ENCODE results near the gene CCRL2.
"Not testable (repeated sequence)": the region's sequence is repeated elsewhere in the genome, so short reads cannot be mapped to it uniquely, and the experiment has no call there.

CCRL2 gene

DNA sequence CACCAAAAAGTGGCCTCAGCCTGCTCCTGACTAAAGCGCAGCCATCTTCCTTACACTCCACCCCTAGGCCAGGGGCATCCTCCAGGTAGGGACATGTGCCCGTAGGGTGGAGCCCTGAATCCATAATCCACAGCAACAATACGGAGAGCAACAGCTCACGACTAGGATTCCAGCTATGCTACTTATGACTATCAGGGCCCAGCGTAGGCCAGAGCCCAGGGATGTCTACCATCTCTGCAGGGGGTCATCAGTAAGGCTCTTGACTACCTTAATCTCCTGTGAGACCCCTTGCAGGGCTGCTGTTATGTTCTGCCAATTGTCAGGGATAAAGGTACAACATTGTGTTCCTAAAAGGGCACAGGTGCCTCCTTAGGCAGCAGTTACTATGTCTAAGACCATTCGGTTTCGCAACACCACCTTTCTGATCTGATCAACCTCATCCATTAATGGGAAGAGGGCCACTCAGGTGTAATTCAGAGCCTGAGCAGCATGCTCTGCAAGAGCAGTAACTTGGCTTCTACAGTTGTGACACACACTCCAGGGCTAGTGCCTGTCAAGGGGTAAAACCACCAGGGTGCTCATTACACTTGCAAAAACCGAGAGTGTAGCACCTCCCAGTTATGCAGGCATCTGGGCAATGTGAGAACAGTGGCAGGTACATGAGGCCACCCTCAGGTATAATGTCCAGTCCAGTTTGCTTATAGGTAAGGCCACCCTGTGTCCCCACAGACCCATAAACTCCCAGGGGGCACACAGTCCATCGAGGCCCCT is 11.0 kb downstream of the CCRL2 start:
- Histone ChIP-seq H3K27ac (no peak overlapping the region), H3K27me3 (no peaks in the 10 kb centered on the region), H3K36me3 (no peaks in the 10 kb centered on the region), H3K9me3 (replicated peaks in 1 of 11) (peaks cover 0 to 6% (median 0%) of the 10 kb centered on the region in 11 experiments; a peak in 3 of 22 replicates), H3K4me2 (no peak overlapping the region), H3K4me3 (no peak overlapping the region), H3K9ac (no peak overlapping the region), H3K4me1 (peaks cover 19 to 33% (median 27%) of the 10 kb centered on the region in 10 experiments), H4K20me1 (no peaks in the 10 kb centered on the region)
- peak in 1 of 11 experiments; percentile 22; a peak in 1 of 22 replicates for TF ChIP-seq Cebpa-rat (IDR thresholded peaks at IDR 0.05)

GRCh38 chr3:46419816-46420215 is 12.8 kb downstream of the CCRL2 start:
- peaks cover 13 to 19% (median 16%) of the 10 kb centered on the region in 10 experiments for H3K4me1 ChIP-seq
- no peaks in the 10 kb centered on the region for H3K36me3 ChIP-seq
- no peak overlapping the region for H3K9ac ChIP-seq
- no peak overlapping the region for H3K27ac ChIP-seq
- no peak for TF ChIP-seq Cebpa-rat (IDR thresholded peaks at IDR 0.05)
- H3K4me2 ChIP-seq: no peak overlapping the region
- no peak overlapping the region for H3K4me3 ChIP-seq
- no peaks in the 10 kb centered on the region for H3K27me3 ChIP-seq
- peaks cover 0 to 6% (median 0%) of the 10 kb centered on the region in 11 experiments; a peak in 3 of 22 replicates for H3K9me3 ChIP-seq (replicated peaks in 1 of 11)
- H4K20me1 ChIP-seq: no peaks in the 10 kb centered on the region

- Histone ChIP-seq H3K9me3 (replicated peaks in 1 of 11) (peaks cover 0 to 6% (median 0%) of the 10 kb centered on the region in 11 experiments; a peak in 3 of 22 replicates), H3K27ac (no peak overlapping the region), H3K4me2 (no peak overlapping the region), H3K27me3 (no peaks in the 10 kb centered on the region), H4K20me1 (no peaks in the 10 kb centered on the region), H3K4me3 (no peak overlapping the region), H3K9ac (no peak overlapping the region), H3K4me1 (peaks cover 10 to 15% (median 12%) of the 10 kb centered on the region in 10 experiments), H3K36me3 (no peaks in the 10 kb centered on the region)
- no peak for TF ChIP-seq Cebpa-rat (IDR thresholded peaks at IDR 0.05)
Observed at GRCh38 chr3:46420931-46421330, 13.9 kb downstream of the CCRL2 start.

DNA sequence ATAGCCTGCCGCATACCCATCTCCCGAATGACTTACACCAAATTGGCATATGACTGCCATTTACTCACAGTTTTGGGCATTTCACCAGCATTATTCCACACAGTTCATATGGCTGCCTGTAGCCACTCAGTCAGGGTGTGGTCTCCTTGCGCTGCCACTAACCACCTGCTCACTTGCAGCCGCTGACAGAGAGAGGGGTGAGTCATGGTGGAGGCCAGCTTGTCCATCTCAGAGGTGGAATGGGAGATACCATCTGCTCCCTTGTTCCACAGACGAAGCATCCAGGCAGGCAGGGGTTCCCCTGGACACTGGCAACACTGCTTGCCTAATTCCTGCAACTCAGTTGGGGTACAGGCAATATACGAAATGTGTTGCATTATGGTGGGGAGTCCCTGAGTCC is 15.6 kb downstream of the CCRL2 start:
- Histone ChIP-seq H4K20me1 (no peaks in the 10 kb centered on the region), H3K4me2 (no peak overlapping the region), H3K36me3 (no peaks in the 10 kb centered on the region), H3K27ac (no peak overlapping the region), H3K27me3 (no peaks in the 10 kb centered on the region), H3K4me1 (peaks cover 6 to 15% (median 8%) of the 10 kb centered on the region in 10 experiments; a peak in 9 of 20 replicates), H3K9me3 (replicated peaks in 1 of 11) (peaks cover 0 to 6% (median 0%) of the 10 kb centered on the region in 11 experiments; a peak in 3 of 22 replicates), H3K4me3 (no peak overlapping the region), H3K9ac (no peak overlapping the region)
- TF ChIP-seq Cebpa-rat (IDR thresholded peaks at IDR 0.05): no peak

DNA sequence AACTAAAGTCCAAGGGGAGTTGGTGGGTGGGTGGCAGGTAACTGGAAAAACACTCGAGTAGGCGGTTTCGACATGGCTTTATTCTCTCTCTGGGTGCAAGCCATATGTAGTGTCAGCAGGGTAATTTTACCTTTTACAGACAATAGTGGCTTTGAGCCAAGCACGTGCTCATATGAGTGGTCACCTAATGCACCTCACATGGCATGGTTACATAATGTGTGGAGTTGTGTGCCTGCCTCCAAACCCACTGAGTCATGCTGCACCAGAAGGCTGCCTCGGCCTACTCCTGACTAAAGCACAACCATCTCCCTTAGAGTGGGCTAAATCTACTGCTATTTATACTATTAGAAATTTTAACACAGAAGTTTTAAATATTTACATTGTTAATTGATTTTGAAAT is 16.5 kb downstream of the CCRL2 start:
- H3K9ac ChIP-seq: no peak overlapping the region
- no peaks in the 10 kb centered on the region for H4K20me1 ChIP-seq
- no peak overlapping the region for H3K4me3 ChIP-seq
- no peaks in the 10 kb centered on the region for H3K27me3 ChIP-seq
- no peak overlapping the region for H3K4me2 ChIP-seq
- H3K27ac ChIP-seq: no peak overlapping the region
- no peak for TF ChIP-seq Cebpa-rat (IDR thresholded peaks at IDR 0.05)
- H3K4me1 ChIP-seq: peaks cover 6 to 15% (median 8%) of the 10 kb centered on the region in 10 experiments; a peak in 9 of 20 replicates
- H3K9me3 ChIP-seq (replicated peaks in 1 of 11): peaks cover 0 to 6% (median 0%) of the 10 kb centered on the region in 11 experiments; a peak in 3 of 22 replicates
- H3K36me3 ChIP-seq: no peaks in the 10 kb centered on the region

DNA sequence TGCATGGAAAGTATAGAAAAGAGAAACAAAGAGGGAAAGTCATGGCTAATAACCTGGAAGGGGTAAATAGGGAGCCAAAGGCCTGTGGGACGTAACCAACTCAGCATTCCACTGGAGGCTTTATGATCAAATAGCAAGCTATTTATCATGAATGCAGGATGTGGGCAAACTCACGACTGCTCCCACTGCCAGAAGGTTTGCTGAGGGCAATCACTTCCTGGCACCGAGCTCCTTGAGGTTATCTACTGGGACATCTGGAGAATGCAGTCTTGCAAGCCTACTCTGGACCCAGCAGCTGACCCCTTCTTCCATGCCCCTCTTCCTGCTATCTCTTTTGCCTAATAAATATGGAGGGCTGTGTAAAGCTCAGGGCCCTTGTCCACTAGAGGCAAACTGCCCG is 19.4 kb downstream of the CCRL2 start:
- H3K27ac ChIP-seq; H3K4me3 ChIP-seq; H3K9ac ChIP-seq; H3K9me3 ChIP-seq (replicated peaks in 1 of 11); H3K27me3 ChIP-seq; H3K36me3 ChIP-seq; H4K20me1 ChIP-seq: not testable (repeated sequence)
- Histone ChIP-seq H3K4me2 (peak overlapping the region in 7 of 11 experiments; percentile 3 to 39 (median 19); a peak in 8 of 22 replicates), H3K4me1 (peaks cover 6 to 15% (median 8%) of the 10 kb centered on the region in 10 experiments; a peak in 9 of 20 replicates)

- H3K9me3 ChIP-seq (replicated peaks in 1 of 11): peaks cover 16 to 19% (median 17%) of the 10 kb centered on the region in 11 experiments
- not testable (repeated sequence) for H4K20me1 ChIP-seq, H3K27ac ChIP-seq, H3K9ac ChIP-seq, H3K4me3 ChIP-seq, H3K36me3 ChIP-seq, H3K27me3 ChIP-seq, H3K4me2 ChIP-seq
- peaks cover 6 to 15% (median 8%) of the 10 kb centered on the region in 10 experiments; a peak in 9 of 20 replicates for H3K4me1 ChIP-seq
Observed at GRCh38 chr3:46427404-46427803, 20.3 kb downstream of the CCRL2 start.

DNA sequence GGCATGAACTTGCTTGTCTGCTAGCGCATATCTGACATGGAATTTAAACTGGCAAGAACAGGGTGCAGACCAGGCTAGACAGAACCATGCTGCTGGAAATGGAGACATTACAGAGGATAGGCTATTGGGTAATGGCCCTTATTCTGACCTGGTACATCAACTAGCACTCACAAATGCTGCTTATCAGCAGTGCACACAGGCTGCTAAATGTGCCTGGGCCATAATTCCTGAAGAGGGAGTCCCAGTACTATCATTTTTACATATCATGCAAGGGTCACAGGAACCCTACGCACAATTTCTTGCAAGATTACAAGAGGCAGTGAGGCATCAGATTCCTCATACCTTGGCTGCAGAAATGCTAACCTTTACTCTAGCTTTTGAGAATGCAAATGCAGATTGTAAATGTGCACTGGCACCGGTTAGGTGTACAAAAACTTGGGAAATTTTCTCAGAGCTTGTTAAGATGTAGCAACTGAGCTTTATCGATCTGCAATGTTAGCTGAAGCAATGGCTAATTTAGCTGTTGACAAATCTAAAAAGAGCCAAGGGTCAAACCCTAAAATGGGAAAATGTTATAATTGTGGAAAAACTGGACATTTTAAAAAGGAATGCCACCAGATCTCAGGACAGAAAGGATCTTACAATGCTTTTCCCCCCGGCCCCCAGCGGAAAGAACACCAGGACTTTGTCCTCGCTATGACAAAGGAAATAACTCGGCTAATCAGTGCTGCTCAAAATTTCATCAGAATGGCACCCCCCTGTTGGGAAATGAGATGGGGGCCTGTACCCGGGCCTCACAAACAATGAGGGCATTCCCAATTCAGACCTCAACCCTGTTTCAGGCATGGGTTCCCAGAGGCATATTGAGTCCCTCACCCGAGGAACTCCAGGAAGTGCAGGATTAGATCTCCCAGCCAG is 21.1 kb downstream of the CCRL2 start:
- Histone ChIP-seq H3K36me3 (no peaks in the 10 kb centered on the region), H4K20me1 (no peaks in the 10 kb centered on the region), H3K27me3 (no peaks in the 10 kb centered on the region), H3K4me1 (peaks cover 6 to 15% (median 8%) of the 10 kb centered on the region in 10 experiments; a peak in 9 of 20 replicates), H3K27ac (no peak overlapping the region), H3K4me3 (no peak overlapping the region), H3K9ac (no peak overlapping the region), H3K9me3 (replicated peaks in 1 of 11) (peaks cover 24 to 26% (median 25%) of the 10 kb centered on the region in 11 experiments), H3K4me2 (no peak overlapping the region)
- TF ChIP-seq Cebpa-rat (IDR thresholded peaks at IDR 0.05): no peak

DNA sequence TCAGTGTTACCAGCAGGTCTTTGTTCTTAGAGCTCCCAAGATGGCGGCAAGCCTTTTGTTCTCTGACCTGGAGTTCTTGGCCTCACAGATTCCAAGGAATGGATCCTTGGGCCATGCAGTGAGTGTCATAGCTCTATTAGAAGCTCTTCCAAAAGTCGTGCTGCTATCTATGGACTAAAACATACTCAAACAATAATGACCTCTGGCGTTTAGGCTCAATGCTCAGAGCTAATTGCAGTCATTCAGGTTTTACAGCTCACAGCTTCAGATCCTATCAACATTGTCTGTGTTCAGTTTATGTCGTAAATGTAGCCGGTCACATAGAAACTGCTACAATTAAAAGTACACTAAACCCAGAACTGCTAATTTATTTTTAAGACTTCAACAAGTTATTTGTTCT is 22.2 kb downstream of the CCRL2 start:
- TF ChIP-seq Cebpa-rat (IDR thresholded peaks at IDR 0.05): no peak

More for the DNA sequence above, 22.2 kb downstream of the CCRL2 start:
- H3K27ac ChIP-seq: no peak overlapping the region
- H3K4me1 ChIP-seq: peaks cover 6 to 15% (median 8%) of the 10 kb centered on the region in 10 experiments; a peak in 10 of 20 replicates
- no peaks in the 10 kb centered on the region for H3K36me3 ChIP-seq
- no peak overlapping the region for H3K4me3 ChIP-seq
- H3K9me3 ChIP-seq (replicated peaks in 1 of 11): peaks cover 25 to 36% (median 34%) of the 10 kb centered on the region in 11 experiments
- H3K9ac ChIP-seq: no peak overlapping the region
- no peaks in the 10 kb centered on the region for H3K27me3 ChIP-seq
- H3K4me2 ChIP-seq: no peak overlapping the region
- no peaks in the 10 kb centered on the region for H4K20me1 ChIP-seq

Data from BLaER1 treated with 17β-estradiol and CSF1 and Interleukin-3, amounts not matched to agents 10 nM and 100 nM (cell line).